Epidermal melanocyte (primary cell): ENCODE data around the gene ATP2B2.

ENCODE experiments used
- DNase-seq: peaks from one replicate; pipeline ENCODE4 v3.0.0; 2011; ENCODE audit warnings: low spot score; ENCODE audit not compliant: insufficient read length

The ATP2B2 gene

GRCh38 chr3:10495003-10495402 lies 10.4 kb downstream of the ATP2B2 start:
- DNase-seq, result no peak

- DNase-seq, result no peak
Measured at GRCh38 chr3:10494180-10494579, 11.2 kb downstream of the ATP2B2 start.

GRCh38 chr3:10493202-10493589 lies 12.2 kb downstream of the ATP2B2 start:
- DNase-seq, result no peak

GRCh38 chr3:10492364-10493201 lies 12.8 kb downstream of the ATP2B2 start:
- no peak for DNase-seq

GRCh38 chr3:10489746-10490483 lies 15.5 kb downstream of the ATP2B2 start:
- DNase-seq, result no peak

GRCh38 chr3:10487988-10488633 lies 17.3 kb downstream of the ATP2B2 start:
- DNase-seq, result no peak

GRCh38 chr3:10485806-10486205 lies 19.6 kb downstream of the ATP2B2 start:
- no peak for DNase-seq

GRCh38 chr3:10485380-10485779 lies 20.0 kb downstream of the ATP2B2 start:
- no peak for DNase-seq

- no peak for DNase-seq
Measured at GRCh38 chr3:10484709-10485108, 20.7 kb downstream of the ATP2B2 start.

- no peak for DNase-seq
Measured at GRCh38 chr3:10483686-10484345, 21.6 kb downstream of the ATP2B2 start.

GRCh38 chr3:10483364-10483675 lies 22.1 kb downstream of the ATP2B2 start:
- DNase-seq, result no peak

GRCh38 chr3:10482631-10483363 lies 22.6 kb downstream of the ATP2B2 start:
- DNase-seq, result no peak

- no peak for DNase-seq
Measured at GRCh38 chr3:10480871-10481378, 24.5 kb downstream of the ATP2B2 start.

GRCh38 chr3:10479311-10479710 lies 26.1 kb downstream of the ATP2B2 start:
- DNase-seq, result no peak

- no peak for DNase-seq
Measured at GRCh38 chr3:10475983-10476382, 29.4 kb downstream of the ATP2B2 start.

- DNase-seq, result no peak
Measured at GRCh38 chr3:10474847-10475246, 30.5 kb downstream of the ATP2B2 start.

- DNase-seq, result no peak
Measured at GRCh38 chr3:10474275-10474646, 31.1 kb downstream of the ATP2B2 start.

- DNase-seq, result no peak
Measured at GRCh38 chr3:10473581-10474274, 31.7 kb downstream of the ATP2B2 start.

- DNase-seq, result no peak
Measured at GRCh38 chr3:10472877-10473440, 32.4 kb downstream of the ATP2B2 start.

GRCh38 chr3:10471054-10471688 lies 34.2 kb downstream of the ATP2B2 start:
- DNase-seq, result no peak
